GF-D8 (cell line): ENCODE results near the gene KRTAP12-4.
"Not testable (repeated sequence)": the region's sequence is repeated elsewhere in the genome, so short reads cannot be mapped to it uniquely, and the experiment has no call there.

Experiments used
- DNase-seq: peaks from one replicate; lab custom pipeline; 2025; lab: John Stamatoyannopoulos, UW

KRTAP12-4 gene

GRCh38 chr21:44653656-44654575, 543 bp downstream of the KRTAP12-4 start:
- DNase-seq = no peak

- DNase-seq = no peak
Observed at GRCh38 chr21:44653123-44653522, 1.3 kb downstream of the KRTAP12-4 start.

GRCh38 chr21:44650973-44651675, 3.3 kb downstream of the KRTAP12-4 start:
- no peak for DNase-seq

GRCh38 chr21:44650265-44650972, 4.0 kb downstream of the KRTAP12-4 start:
- no peak for DNase-seq

GRCh38 chr21:44649521-44650100, 4.8 kb downstream of the KRTAP12-4 start:
- DNase-seq = no peak

GRCh38 chr21:44648557-44649311, 5.7 kb downstream of the KRTAP12-4 start:
- no peak for DNase-seq

GRCh38 chr21:44647222-44647552, 7.3 kb downstream of the KRTAP12-4 start:
- DNase-seq = no peak

- DNase-seq = not testable (repeated sequence)
Observed at GRCh38 chr21:44646366-44647221, 7.9 kb downstream of the KRTAP12-4 start, which contains the start of gene KRTAP10-11. Gene KRTAP10-11, plus strand, starts transcription at chr21:44646414. Its CDS starts 45 bp downstream, at chr21:44646459.

GRCh38 chr21:44644878-44645277, 9.6 kb downstream of the KRTAP12-4 start:
- DNase-seq = no peak

- DNase-seq = no peak
Observed at GRCh38 chr21:44643741-44644310, 10.6 kb downstream of the KRTAP12-4 start.

GRCh38 chr21:44640761-44641160, 13.7 kb downstream of the KRTAP12-4 start:
- DNase-seq = no peak

- DNase-seq = no peak
Observed at GRCh38 chr21:44639331-44639655, 15.2 kb downstream of the KRTAP12-4 start.

GRCh38 chr21:44638506-44639330, 15.7 kb downstream of the KRTAP12-4 start:
- DNase-seq = not testable (repeated sequence)

GRCh38 chr21:44637851-44638348, 16.6 kb downstream of the KRTAP12-4 start:
- DNase-seq = not testable (repeated sequence)

- DNase-seq = no peak
Observed at GRCh38 chr21:44637018-44637850, 17.2 kb downstream of the KRTAP12-4 start, which contains the start of gene KRTAP10-10. Gene KRTAP10-10, plus strand, starts transcription at chr21:44637356. Its CDS starts 62 bp downstream, at chr21:44637418.

GRCh38 chr21:44636209-44637017, 18.0 kb downstream of the KRTAP12-4 start:
- no peak for DNase-seq

GRCh38 chr21:44632067-44632466, 22.4 kb downstream of the KRTAP12-4 start:
- DNase-seq = no peak
